Cortex of kidney (tissue), 1 donor: Measurements from ENCODE around the gene SLC22A17.
A peak's percentile ranks its signal among the peaks of the same experiment; 100 is the strongest.

Experiments
- DNase-seq: peaks from one replicate; lab custom pipeline; 2025; lab: John Stamatoyannopoulos, UW

The SLC22A17 gene

DNA sequence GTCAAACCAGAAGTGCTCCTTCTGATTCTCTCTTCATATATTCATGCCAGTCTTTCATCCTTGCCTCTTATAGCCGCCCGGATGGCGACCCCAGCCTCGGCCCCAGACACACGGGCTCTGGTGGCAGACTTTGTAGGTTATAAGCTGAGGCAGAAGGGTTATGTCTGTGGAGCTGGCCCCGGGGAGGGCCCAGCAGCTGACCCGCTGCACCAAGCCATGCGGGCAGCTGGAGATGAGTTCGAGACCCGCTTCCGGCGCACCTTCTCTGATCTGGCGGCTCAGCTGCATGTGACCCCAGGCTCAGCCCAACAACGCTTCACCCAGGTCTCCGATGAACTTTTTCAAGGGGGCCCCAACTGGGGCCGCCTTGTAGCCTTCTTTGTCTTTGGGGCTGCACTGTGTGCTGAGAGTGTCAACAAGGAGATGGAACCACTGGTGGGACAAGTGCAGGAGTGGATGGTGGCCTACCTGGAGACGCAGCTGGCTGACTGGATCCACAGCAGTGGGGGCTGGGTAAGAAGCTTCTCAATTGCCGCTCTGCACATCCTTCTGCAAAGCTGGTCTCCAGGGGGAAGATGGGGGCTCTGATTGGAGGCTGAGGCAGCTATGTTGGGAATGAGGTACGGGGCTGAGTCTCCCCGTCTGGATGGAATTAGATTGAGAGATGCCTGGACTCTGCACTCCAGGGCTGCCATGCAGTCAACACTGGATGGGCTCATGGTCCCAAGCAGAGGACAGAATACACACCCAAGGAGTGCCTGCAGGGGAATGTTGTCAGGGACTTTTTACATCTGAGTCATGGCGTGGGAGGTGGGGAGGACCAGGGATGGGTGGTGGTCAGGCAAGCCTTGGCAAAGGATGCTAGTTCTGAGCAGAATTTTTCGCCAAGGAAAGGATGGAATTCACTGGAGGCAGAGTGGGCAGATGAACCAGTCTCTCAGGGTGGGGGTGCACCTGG, 44.7 kb downstream of the SLC22A17 start:
- no peak for DNase-seq

DNA sequence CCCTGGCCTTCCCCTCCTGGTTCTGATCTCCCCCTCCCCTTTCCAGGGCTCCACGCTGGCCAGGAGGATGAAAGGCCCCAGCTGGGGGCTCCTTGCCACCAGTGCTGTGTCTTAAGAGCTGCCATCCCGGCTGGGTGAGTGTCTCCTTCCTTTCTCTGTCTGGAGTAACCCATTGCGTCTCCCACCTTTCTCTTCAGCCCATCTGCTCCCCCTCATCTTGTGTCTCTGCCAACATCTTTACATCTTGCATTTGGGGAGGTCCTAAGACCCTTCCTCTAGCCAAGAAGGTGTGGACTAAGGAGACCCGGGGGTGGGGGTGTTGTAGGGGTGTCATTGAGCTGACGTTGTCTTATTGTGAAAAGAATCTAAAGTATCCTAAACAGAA, 45.5 kb downstream of the SLC22A17 start:
- no peak for DNase-seq

DNA sequence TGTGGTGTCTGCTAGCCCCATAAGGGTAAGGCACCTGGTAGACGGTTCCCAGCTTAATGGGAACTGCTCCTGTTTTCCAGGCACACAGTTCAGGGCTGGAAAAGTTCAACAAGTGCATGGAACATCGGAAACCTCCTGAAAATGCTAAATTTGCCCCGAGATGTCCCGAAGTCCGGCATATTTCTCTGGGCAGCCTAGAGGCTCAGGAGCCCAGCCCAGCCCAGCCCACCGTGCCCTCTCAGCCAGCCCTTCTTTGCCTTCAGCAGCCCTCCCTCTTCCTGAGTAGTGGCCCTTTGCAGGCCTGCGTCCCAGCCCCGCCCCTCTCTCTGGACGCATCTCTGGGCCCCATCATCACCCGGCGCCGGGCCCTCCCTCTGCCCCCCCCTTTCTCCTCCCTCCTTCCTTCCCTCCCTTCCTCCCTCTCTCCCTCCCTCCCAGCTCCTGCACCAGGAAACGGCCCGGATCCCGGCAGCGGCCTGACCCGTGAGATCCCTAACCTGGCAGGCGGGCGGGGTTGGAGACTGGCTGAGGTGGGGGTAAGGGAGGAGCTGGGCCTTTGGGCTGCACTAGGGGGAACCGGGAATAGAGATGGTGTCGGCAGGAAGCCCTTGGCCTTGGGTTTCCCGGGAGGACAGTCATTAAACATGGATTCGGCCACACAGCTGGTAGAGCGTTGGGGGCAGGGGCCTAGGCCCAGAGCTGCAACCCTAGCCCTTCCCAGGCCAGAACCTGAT, 46.1 kb downstream of the SLC22A17 start, which contains the start of gene BCL2L2:
BCL2L2 (plus strand) TSS at position 422 of the 734 bp plus-strand sequence. CDS start 935 bp downstream, outside the sequence.
- DNase-seq, result no peak

DNA sequence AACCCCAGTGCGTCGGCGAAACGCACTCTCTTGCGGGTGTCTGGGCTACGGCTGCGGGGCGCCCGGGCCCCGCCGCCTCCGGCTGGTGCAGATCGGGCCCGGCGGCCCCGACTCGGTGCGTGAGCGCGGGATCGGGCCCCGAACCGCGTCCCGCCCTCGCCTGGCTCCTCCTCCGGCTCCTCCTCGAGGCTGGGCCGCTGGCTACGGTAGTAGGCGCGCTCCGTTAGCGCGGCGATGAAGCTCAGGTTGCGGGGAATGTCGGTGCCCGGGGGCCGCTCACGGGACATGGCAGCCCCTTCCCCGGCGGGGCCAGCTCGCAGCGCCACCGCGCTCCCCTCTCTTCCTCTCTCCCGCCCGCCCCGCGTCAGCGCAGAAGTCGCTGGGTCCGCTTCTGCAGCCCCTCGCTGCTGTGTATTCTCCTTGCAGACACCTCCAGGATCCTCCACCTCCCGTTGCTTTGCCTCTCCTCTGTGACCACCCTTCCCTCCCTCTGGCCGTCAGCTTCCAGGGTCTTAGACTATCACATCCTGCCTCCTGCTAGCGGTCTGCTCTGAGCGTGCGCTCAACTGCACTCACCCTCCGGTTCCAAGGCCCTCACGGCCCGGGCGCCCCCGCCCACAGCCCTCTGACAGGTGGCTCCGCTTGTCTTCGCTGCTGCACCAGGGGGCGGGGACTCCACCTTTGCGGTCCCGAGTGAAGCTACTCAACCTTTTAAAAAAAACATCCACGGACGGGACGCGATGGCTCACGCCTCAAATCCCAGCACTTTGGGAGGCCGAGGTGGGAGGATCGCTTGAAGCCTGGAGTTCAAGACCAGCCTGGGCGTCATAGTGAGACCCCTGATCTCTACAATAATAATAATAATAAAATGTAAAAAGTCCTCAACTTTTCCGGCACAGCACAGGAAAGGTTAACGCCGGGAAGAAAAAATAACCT, 50.1 kb downstream of the SLC22A17 start, which contains the start of gene PPP1R3E:
PPP1R3E (minus strand) TSS at position 570 of the 936 bp plus-strand sequence; CDS start at position 287, 283 bp downstream.
- no peak for DNase-seq

DNA sequence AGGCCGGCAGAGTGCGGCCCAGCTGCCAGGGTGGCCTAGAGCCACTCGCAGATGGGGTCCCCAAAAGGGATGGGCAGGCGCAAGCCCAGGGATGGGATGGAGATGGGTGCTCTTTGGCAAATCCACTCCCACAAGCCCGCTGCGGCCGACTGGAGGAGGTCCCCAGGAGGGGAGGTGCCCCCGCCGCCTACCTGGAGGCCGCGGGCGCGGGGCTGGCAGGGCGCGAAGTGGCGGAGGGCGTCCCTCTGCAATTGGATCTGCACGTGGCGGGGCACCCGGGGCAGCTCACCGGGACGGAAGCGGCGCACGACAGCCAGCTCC, 50.8 kb downstream of the SLC22A17 start:
- DNase-seq, result no peak

DNA sequence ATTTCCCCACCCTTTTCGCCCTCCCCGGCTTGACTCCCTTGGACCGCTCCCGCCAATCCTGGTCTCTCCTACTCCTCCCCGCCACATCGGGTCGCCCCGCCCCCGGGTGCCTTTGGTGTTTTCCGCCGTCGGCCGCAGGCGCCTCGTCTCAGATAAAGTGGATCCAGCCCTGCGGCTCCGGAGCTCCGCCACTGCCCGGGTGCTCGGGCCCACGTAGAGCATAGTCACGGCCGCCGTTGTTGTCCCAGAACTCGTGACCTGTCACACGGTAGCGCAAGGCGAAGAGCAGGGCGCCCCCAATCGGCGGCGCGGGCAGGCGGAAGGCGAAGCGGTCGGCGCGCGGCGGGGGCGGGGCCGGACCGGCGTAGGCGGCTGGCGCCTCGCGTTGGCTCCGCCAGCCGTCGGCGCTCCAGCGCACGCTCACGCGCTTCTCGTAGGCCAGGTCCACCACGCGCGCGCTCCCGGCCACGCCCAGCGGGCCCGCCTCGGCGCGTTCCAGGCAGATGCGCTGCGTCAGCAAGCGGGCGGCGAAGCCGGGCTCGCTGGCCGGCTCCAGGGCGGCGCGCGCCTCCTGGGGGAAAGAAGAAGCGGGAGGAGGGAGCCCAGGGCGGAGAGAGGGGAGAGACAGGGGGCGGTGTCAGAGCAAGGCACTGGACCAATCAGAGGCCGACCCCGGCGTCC, 51.3 kb downstream of the SLC22A17 start:
- peak; percentile 93 for DNase-seq

DNA sequence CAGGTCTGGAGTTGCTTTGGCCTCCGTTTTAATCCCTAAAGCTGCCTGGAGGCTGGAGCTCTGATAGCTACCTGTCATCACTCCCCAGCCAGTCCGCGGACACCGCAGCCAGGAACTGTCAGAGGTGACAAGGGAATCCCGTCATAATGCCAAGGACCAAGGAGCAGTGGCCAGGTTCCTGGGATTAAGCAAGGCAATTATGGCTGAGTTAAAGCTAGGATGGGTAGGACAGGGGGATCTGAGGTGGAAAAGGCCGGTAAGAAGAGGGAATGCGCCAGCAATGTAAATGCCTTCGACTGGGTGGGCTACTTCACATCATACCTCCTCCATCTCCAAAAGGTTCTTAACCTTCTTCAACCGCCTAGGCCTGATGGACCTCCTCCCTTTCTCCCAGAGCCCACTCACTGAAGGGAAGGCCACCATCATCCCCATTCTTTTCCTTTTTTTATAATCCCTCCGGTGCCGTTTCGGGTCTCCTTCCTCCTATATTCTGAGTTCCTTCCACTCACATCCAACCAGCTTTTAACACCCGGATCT, 51.9 kb downstream of the SLC22A17 start:
- DNase-seq, result no peak

DNA sequence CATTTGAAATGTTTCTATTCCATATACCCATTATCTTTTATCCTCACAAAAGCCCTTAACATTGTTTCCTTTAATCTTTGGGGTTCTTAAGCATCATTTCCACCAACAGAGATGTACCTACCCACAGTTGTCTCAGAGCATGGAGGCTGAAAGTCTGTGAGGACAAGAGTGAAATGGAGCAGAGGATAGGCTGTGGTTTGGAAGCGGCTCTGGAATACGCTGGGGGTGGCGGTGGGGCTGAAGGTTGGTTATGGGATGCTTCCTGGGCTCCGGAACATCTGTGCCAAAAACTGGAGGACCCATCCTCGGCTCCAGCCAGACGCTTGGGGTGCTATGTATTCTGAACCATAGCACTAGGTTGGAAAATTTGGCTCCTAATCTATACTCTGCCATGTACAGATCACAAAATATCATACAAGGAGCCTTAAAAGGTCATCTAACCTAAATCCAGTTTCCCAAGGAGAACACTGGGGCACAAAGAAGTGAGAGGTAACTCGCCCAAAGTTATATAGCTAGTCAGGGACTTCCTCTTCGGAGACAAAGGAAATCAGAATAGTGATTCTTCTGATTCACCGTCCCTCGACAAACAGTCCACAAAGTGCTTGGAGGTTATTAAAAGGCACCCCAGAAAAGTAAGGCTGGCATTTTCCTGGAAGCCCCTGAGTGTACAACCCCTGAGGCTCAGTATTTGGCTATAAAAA, 52.6 kb downstream of the SLC22A17 start:
- no peak for DNase-seq

DNA sequence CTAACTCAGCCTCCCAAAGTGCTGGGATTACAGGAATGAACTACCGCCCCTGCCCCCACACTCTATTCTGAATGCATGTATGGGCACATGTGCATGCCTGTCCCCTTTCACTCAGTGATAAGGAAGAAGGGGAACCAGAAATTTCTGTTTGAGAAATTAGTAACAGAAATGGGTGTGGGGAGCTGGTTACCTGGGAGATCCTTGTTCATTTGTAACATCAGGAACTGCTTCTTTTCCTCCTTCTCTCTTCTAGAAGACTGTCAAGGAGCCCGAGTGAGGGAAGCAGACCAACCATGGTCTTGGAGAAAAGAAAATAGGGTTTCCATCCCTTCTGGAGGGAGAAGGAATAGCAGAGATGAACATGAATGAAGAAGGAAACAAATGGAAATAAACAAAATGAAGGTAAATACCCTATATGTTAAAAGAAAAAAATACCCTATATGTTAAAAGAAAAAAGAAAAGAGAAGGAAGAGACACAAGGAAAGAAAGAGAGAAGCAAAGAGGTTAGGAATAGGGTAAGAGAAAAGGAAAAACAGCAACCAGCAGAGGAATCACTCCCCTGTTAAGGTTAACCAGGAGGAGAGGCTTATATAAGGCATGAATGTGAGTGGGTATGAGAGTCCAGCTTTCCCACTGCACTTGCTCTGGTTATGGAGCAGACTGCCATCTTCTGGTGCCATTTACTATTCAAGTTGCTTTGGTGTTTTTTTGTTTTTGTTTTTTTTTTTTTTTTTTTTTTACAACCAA, 53.3 kb downstream of the SLC22A17 start:
- DNase-seq, result no peak

DNA sequence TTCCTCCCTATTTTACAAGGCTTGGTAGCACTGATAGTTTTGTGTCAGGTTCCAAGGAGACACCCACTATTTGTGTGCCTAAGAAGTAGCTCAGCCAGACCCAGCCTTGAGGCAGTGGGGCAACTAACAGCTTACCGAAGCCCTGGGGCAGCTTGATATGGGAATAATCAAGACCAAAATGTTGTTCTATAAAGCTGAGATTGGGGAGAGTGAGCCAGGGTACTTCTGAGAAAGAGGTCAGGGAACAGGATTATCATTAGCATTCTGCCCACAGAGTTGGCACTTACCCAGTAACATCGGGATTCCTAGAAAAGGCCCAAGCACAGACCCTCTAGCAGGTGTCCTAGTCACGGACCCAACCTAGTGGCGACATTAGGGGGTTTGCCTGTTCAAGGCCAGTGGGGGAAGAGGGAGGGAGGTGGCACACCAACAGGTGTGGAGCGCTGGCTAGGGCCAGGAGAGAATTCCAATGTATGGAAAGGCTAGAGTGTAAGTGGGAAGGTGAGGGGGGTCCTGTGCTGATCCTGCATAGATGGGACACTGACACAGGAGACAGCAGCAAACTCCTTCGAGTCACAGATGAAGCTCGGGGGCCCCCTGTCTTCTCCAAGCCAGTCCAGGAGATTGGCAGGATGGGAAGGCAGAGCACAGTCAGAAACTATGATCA, 54.9 kb downstream of the SLC22A17 start:
- no peak for DNase-seq

DNA sequence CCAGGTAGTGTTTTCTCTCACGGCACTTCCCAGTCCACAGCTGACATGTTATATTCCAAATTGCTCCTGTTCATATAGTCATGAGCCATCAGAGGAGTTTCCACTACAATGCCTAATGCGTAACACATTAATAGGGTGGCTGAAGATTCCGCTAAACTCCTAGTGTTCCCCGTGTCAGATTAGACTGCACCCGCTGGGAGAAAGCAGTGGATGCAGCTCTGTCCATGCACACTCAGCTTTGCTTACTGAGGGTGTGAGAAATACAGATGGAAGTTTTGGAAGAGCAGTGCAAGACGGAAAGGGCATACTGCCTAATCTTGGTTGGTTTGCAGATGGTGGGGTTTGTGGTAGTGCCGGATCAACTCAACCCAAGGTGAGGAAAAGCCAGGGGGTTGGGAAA, 55.6 kb downstream of the SLC22A17 start:
- DNase-seq, result no peak
